GM18909 (cell line): ENCODE data around the gene COG7.
"Not testable (repeated sequence)": the region's sequence is repeated elsewhere in the genome, so short reads cannot be mapped to it uniquely, and the experiment has no call there.

Source experiments
- ATAC-seq: cut with Tn5 transposase; IDR thresholded peaks from one replicate; pipeline ENCODE4 v1.9.1; 2021; ENCODE audit warnings: mild to moderate bottlenecking; ENCODE audit not compliant: unreplicated experiment, poor library complexity

Gene COG7

DNA sequence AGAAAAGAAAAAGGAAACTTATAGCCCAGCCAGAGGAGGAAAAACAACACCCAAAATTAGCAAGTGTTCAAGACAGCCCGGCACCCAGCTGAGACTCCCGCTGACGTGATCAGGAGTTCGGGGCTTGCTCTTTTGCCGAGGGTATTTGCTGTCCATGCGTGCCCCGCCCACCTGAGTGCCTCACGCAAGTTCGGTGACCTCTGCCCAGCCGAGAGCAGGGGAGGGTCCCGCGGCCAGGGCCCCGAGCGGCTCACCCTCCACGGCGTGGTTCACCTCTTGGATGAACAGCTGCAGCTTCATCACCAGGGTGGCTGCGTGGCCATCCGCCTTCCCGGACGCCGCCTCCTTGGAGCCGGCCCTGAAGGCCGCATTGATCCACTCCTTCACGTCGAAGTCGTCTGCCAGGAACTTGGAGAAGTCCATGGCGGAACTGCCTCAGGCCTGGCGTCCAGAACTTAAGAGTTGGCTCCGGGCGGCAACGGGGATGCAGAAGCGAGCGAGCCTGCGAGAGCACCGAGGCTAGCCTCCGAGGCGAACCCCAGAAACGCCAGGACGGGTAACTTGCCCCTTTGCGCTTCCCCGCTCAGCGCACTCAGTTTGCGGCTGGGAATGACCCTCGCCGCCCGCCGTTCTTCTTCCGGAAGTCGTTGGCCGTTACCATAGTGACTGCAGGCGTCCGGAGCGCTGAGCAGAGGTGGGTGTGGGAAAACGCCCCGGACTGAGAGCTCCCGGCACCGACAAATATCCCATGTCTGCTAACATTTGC, at the start of gene COG7:
Gene COG7 (minus strand): TSS at position 618 of the 766 bp plus-strand sequence. CDS start 195 bp downstream, at position 423.
- ATAC-seq = peak; percentile 81

DNA sequence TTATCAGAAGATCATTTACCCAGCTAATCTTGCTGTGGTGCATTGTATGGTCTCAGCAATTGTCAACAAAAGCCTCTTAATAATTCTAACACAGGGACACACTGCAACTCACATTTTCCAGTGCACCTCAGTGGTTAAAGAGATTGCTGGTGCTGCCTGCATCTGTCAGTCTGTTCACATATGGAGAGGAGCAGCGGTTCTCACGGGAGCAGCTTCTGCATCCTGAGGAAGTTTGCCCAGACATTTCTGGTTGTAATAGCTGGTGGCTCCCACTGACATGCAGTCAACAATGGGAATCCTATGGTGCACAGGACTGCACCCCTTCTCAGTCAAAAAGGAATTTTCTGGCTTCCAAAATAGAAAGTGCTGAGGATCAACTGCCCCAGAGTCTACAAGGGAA, 49.5 kb upstream of the COG7 start:
- ATAC-seq = no peak

DNA sequence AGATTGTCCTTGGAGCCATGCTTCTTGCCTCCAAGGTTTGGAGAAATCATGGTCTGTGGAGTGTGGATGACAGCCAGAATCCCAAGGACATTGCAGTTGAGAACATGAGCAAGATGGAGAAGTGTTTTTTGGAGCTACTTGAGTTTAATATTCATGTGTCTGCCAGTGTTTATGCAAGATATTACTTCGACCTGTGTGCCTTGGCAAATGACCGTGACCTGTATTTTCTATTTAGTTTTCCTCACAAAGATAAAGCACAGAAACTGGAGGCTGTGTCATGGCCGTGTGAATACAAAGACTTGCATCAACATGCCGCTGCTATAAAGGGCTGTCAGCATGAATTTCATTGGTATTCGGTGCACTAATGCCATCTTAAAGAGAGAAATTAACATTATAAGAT, 48.3 kb upstream of the COG7 start:
- no peak for ATAC-seq

DNA sequence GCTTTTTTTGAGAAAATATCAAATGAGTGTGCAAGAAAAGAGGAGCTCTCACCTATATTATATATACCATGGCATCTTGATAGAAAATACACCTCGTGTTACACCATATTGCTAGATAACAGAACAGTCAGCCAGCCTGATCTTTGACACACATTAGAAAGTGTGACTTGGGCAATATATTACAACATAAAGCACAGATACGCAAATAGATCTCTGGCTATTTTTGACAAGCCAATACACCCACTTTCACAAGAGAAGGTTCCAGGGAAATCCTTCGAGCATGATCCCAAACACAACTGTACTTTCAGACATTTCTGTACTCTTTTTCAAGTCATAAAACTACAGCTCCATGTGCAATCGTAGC, 47.9 kb upstream of the COG7 start:
- no peak for ATAC-seq

DNA sequence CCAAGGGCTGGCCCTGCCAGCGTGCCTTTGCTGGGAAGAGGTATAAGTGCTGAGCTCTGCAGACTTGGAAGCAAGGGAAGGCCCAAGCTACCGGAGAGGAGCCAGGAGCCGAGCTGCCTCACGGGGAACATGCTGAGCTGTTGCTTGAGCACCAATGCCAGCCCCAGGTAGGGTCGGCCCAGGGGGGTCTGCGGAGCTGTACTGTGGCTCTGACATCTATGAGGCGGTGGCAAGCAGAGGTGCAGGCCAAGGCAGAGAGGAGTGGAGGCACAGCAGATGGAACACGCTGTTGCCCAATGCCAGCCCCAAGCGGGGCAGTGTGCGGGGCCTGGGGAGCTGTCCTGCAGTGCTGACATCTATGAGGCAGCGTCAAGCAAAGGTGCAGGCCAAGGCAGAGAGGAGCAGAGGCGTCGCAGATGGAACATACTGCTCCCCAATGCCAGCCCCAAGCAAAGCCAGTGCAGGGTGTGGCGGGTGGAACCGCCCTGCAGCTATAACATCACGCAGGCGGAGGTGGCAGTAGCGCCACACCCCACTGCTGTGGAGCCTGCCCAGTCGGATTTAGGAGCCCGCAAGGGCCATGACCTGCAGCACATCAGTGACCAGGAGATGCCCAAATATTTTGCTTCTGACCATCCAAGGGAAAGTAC, 47.3 kb upstream of the COG7 start:
- ATAC-seq = no peak

DNA sequence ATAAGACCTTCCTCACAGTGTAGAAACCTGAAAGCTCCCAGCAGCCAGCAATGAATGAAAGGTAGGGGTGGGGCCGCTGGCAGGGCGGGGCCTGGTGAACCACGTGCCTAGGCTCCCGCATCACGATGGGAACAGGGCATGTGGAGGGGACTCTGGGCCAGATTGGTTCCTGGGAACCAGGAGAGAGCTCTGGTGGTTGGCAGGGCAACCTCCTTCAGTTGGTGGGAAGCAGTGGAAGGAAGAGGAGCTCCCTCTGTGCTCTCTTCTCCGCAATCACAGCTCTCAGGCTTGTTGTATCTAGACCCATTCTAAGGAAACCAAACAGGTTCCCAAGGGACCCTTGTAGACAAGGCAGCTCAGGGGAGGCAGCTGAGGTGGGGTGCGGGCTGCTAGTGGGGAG, 46.8 kb upstream of the COG7 start:
- no peak for ATAC-seq

DNA sequence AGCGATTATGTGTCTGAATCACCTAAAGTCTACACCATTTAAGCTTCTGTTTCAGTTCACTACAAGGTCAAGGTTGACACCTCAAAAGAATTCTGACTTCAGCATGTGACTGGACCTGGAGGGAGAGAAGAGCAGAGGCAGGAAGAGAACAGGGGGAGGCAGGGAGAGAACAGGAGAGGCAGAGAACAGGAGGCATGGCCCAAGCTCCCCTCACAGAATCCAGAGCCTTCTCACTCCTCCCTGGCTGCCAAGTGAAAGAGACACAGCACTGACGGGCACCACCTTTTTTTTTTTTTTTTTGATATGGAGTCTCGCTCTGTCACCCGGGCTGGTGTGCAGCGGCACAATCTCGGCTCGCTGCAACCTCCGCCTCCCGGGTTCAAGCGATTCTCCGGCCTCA, 45.9 kb upstream of the COG7 start:
- ATAC-seq = no peak

DNA sequence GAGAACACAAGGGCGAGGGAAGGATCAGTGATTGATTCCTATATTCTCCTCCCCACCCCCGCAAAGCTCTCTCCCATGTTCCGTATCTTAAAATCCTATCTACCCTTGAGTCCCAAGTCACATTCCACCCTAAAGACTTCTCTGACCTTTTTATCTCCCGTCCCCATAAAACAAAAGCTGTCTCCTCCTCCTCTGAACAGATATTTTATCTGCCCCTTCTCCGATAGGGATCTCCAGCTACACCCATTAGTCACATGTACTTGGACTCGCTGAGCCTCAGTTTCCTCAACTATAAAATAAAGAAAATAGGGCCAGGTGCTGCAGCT, 44.5 kb upstream of the COG7 start:
- ATAC-seq = no peak

DNA sequence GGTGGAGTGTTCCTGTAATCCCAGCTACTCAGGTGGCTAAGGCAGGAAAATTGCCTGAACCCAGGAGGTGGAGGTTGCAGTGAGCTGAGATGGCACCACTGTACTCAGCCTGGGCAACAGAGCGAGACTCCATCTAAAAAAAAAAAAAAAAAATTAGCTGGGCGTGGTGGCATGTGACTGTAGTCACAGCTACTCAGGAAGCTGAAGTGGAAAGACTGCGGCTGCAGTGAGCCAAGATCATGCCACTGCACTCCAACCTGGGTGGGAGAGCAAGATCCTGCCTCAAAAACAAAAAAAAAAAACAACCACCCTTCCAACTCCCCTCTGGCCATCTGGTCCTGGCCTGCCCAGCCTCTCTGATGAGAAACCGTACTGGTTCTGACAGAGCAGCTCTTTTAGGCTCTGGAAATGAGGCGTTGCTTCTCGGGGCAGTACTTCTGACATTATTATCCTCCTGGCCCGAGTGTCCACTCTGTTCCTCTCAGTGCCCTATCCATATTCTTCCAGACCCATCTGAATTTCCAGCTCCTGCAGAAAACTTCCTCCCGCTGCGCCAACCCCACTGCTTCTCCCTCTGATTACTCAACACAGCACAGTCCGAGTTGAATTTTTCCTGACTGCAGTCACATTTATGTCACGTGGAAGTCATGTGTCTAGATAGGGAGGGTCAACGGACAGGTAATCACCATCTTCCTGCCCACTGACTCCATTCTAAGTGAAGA, 44.0 kb upstream of the COG7 start:
- no peak for ATAC-seq

DNA sequence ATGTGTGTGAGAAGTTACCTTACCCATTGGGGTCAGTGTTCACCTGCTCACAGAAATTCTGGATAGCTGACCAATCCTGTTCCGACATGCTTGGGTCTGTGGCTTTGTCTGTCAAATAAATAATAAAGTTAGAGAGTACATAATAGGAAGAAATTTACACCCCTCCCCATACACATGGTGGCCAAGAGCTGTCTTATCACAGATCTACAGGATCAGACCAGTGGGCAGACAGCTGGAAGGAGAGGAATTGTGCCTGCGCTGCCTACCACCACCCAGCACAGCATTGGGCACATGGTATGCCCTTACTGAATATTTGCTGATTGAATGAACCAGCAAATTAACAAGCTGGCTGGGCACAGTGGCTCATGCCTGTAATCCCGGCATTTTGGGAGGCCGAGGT, 42.7 kb upstream of the COG7 start:
- no peak for ATAC-seq

DNA sequence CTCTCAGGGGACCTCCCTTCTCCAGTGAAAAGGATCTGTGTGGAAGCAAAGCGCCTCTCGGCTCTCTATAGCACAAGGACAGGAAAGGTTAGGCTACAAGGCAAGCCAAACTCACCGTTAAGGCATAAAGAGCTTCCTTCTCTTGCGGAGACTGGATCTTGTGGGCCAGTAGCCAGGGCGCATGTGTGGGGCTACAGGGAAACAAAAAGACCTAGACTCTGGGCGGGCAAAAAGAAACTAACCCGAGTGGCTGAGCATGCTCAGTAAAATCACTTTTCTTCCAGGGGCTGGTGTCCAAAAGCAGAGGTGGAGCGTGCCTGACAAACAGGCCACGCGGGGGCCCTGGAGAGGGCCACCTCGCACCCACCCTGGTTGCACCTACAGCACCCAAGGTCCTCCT, 41.2 kb upstream of the COG7 start:
- ATAC-seq = no peak

DNA sequence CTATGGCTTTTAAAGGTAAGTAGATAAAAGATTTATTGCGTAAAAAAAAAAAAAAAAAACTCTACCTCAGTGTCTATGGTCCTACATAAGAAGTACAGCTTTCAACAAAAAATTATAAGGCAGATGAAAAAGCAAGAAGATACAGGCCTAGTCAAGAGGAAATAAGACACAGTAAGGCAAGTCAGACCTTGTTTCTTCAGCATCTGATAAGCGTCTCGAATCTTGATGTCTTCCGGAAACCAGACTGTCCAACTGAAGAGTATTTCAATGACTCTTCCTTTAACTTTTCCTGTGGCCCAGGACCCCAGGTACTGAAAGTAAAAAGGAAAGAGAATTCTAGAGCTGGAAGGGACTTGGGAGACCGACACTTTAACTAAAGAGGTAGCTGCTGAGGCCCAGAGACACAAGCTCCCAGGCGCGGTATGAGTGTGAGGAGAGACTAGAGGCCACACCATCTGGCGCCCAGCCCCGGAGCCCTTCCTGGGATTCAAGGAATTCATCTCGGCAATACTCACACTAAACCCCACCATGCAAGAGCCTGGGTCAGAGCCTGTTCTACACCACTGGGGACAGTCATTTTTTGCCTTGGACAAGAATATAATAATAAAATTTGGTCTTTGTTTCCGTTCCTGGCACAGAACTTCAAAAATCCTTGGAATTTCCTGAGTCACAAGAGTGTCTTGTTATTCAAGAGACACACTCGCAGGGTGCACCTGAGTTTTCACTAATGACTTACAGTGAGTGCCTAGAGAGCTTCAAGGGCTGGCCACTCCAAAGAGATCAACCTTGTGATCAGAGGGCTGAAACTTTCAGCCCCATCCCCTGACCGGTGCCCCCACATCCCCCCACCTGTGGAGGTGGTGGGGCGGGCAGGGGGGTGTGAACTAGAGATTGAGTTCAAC, 38.8 kb upstream of the COG7 start:
- ATAC-seq = no peak

DNA sequence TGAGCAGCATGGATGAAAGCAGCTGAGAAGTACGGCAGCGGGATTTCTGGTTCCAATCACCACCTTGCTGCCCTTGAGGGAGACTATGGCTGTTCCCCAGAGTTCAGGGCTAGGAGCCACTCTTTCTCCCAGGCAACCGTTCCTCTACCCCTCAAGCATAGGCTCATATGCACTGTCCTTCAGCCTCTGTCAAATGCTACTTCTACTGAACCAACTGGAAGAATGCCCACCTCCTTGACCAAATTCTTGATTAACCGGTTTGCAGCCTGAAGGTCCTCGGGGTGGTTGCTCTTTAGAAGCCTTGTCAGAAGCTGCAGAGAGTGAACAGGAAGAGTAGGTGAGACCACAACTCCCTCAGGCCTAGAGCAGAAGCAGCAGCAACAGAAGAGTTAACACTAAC, 33.5 kb upstream of the COG7 start:
- ATAC-seq = no peak

DNA sequence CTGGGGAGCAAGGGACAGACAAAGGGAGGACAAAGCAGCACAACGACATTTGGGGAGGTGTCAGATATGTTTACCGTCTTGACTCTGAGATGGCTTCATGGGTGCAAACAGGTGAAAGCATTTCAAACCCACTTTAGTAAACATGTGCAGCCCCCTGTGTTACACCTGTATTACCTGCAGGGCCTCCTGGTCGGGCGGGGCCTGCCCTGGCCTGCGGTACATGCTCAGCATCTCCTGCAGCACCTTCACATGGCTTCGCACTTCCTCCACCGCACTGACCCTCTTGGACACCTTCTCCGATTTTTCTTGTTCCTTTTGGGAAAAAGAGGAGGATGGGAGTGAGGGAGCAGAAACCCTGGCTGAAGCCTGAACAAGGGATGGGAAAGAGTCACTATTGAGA, 32.9 kb upstream of the COG7 start:
- ATAC-seq = no peak

DNA sequence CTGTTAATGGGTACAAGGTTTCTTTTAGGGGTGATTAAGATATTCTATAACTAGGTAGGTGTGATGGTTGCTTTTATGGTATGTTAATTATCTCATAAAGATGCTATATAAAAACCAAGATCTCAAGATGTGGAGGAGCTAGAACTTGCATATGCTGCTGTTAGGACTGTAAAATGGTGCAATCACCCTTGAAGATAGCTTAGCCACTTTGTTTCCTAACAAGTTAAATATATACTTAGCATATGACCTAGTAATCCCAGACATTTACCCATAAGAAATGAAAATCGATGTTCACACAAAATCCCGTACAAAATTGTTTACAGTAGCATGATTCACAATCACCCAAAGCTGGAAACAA, 32.2 kb upstream of the COG7 start:
- ATAC-seq = no peak

DNA sequence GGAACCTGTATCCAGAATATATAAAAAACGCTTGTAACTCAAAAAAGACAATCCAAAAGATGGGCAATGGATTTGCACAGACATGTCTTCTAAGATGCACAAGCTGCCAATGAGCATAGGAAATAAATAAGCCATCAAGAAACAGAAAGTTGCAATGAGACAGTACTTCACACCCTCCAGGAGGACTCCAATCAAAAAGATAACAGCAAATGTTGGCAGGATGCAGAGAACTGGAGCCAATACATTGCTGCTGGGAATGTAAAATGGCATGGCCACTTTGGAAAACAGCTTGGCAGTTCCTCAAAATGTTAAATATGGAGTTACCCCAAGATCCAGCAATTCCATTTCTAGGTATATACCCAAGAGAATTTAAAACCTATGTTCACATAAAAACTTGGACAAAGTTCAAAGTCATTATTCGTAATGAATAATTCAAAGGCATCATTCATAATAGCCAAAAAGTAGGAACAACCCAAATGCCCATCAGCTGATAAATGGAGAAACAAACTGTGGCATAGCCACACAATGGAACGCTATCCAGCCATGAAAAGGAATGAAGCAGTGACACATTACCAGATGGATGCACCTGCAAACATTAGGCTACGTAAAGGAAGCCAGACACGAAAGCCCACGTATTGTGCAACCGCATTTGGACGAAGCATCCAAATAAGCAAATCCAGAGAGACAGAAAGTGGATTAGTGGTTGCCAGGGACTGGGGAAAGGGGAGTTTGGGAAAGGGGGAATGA, 31.7 kb upstream of the COG7 start:
- ATAC-seq = no peak

DNA sequence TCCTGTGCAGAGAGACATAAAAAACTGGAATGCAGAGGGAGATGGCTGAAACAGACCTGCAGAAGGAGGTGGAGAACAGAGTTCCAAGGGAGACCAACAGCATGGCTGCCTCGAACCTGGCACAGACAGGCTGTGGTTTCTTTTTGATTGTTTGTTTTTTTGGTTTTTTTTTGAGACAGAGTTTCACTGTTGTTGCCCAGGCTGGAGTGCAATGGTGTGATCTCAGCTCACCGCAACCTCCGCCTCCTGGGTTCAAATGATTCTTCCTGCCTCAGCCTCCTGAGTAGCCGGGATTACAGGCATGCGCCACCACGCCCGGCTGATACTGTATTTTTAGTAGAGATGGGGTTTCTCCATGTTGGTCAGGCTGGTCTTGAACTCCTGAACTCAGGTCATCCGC, 30.5 kb upstream of the COG7 start:
- not testable (repeated sequence) for ATAC-seq

DNA sequence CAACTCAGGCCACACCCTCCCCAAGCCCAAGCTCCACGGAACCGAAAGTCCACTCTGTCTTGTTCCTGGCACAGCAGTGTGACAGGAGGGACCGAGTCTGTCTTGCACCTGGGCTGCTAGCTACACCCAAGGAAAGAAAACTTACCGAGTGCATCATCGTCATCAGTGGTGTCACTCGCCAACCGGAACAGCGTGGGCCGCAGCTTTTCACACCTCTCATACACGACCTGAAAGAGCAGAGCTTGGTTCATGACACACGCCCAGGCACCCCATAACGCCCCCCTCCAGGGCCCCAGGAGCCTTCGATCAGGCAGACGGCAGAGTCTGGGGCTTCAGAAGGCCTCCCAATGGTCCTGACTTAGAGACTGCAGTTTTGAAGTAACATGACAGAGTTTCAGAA, 29.8 kb upstream of the COG7 start:
- ATAC-seq = no peak

DNA sequence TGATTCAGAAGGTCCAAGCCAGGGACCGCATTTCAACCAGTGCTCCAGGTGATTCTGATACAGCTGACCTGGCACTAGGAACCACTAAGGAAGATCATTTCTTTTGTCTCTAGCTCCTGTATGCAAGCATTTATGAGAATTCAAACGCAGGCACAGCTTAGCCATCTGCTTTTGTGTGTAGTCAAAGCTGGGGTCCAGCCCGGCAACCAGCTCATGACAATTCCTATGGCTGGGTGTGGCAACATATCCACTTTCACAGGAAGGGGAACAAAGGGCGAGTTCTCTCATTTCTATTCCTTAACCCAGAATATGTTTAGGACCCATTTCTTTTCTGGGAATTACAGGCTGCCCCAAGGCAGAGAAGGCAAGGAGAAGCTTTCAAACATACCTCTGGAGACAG, 27.3 kb upstream of the COG7 start:
- ATAC-seq = no peak

DNA sequence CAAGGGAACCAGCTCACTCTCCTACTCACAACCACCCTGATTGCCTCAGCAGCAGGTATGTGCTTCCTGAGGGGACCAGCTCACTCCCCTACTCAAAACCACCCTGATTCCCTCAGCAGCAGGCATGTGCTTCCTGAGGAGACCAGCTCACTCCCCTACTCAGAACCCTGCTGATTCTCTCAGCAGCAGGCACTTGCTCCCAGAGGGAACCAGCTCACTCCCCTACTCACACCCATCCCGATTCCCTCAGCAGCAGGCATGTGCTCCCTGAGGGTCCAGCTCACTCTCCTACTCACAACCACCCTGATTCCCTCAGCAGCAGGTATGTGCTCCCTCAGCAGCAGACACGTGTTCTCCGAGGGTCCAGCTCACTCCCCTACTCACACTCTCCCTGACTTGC, 26.1 kb upstream of the COG7 start:
- ATAC-seq = no peak
